Ectodermal cell (in vitro differentiated cells): ENCODE measurements around the gene TRNP1.

ENCODE experiments used
- H3K27ac ChIP-seq: 2 replicates; pipeline ENCODE4 v1.7.0; 2013; ENCODE audit warnings: mild to moderate bottlenecking, low read depth, low read length; ENCODE audit not compliant: insufficient read depth, poor library complexity, severe bottlenecking
- H3K27me3 ChIP-seq: 2 replicates; pipeline ENCODE4 v1.7.0; 2013; ENCODE audit warnings: mild to moderate bottlenecking, low read length; ENCODE audit not compliant: insufficient read depth, control insufficient read depth, poor library complexity, severe bottlenecking
- H3K36me3 ChIP-seq: one replicate; pipeline ENCODE4 v1.7.0; 2013; ENCODE audit warnings: low read length; ENCODE audit not compliant: control insufficient read depth, insufficient read depth
- H3K4me1 ChIP-seq: one replicate; pipeline ENCODE4 v1.7.0; 2013; ENCODE audit warnings: low read length; ENCODE audit not compliant: control insufficient read depth, insufficient read depth
- H3K4me3 ChIP-seq: 2 replicates; pipeline ENCODE4 v1.7.0; 2013; ENCODE audit warnings: low read depth, low read length, control low read depth; ENCODE audit not compliant: insufficient read depth
- H3K9me3 ChIP-seq: 2 replicates; pipeline ENCODE4 v1.7.0; 2013; ENCODE audit warnings: mild to moderate bottlenecking, low read length, moderate library complexity; ENCODE audit not compliant: control insufficient read depth
- WGBS, 2 experiments: methylation state at CpG; one replicate each; pipeline ENCODE4 v1.1.7; 2013; ENCODE audit warnings: missing lambda C conversion rate in 2 of 2; 5-methylcytosine and 5-hydroxymethylcytosine counted together

Gene TRNP1

GRCh38 chr1:27000817-27001460, 7.4 kb downstream of the TRNP1 start:
- no peak overlapping the region for H3K4me3 ChIP-seq
- peaks cover 6% of the 10 kb centered on the region for H3K36me3 ChIP-seq
- peaks cover 57% of the 10 kb centered on the region for H3K4me1 ChIP-seq
- peak overlapping the region; percentile 90 for H3K27ac ChIP-seq
- H3K27me3 ChIP-seq, result peaks cover 10% of the 10 kb centered on the region
- no peaks in the 10 kb centered on the region for H3K9me3 ChIP-seq
- 93 to 94% methylated on average over 8 of the region's 8 CpGs for WGBS, 2 experiments

GRCh38 chr1:27001570-27002360, 8.3 kb downstream of the TRNP1 start:
- H3K9me3 ChIP-seq, result no peaks in the 10 kb centered on the region
- peaks cover 6% of the 10 kb centered on the region for H3K36me3 ChIP-seq
- 71 to 73% methylated on average over 13 of the region's 13 CpGs for WGBS, 2 experiments
- peaks cover 2% of the 10 kb centered on the region for H3K27me3 ChIP-seq
- peaks cover 57% of the 10 kb centered on the region for H3K4me1 ChIP-seq
- H3K4me3 ChIP-seq, result no peak overlapping the region
- H3K27ac ChIP-seq, result peak overlapping the region; percentile 90

GRCh38 chr1:27003745-27004470, 10.4 kb downstream of the TRNP1 start:
- WGBS, 2 experiments, result 82 to 83% methylated on average over 7 of the region's 7 CpGs
- Histone ChIP-seq H3K4me3 (no peak overlapping the region), H3K27me3 (no peaks in the 10 kb centered on the region), H3K9me3 (no peaks in the 10 kb centered on the region), H3K27ac (no peak overlapping the region), H3K4me1 (peaks cover 50% of the 10 kb centered on the region), H3K36me3 (peaks cover 6% of the 10 kb centered on the region)

GRCh38 chr1:27004471-27005165, 11.1 kb downstream of the TRNP1 start:
- WGBS, 2 experiments, result 64 to 69% methylated on average over 10 of the region's 10 CpGs
- peaks cover 6% of the 10 kb centered on the region for H3K36me3 ChIP-seq
- H3K27ac ChIP-seq, result no peak overlapping the region
- H3K4me3 ChIP-seq, result no peak overlapping the region
- H3K9me3 ChIP-seq, result no peaks in the 10 kb centered on the region
- H3K4me1 ChIP-seq, result peaks cover 47% of the 10 kb centered on the region
- no peaks in the 10 kb centered on the region for H3K27me3 ChIP-seq

GRCh38 chr1:27005166-27005530, 11.7 kb downstream of the TRNP1 start:
- Histone ChIP-seq H3K4me1 (peaks cover 47% of the 10 kb centered on the region), H3K27me3 (no peaks in the 10 kb centered on the region), H3K27ac (no peak overlapping the region), H3K4me3 (no peak overlapping the region), H3K36me3 (peaks cover 6% of the 10 kb centered on the region), H3K9me3 (no peaks in the 10 kb centered on the region)
- 85% methylated on average over 3 of the region's 3 CpGs for WGBS, 2 experiments

- Histone ChIP-seq H3K27me3 (no peaks in the 10 kb centered on the region), H3K4me3 (no peak overlapping the region), H3K36me3 (peaks cover 6% of the 10 kb centered on the region), H3K4me1 (peaks cover 49% of the 10 kb centered on the region), H3K9me3 (no peaks in the 10 kb centered on the region), H3K27ac (no peak overlapping the region)
- WGBS, 2 experiments, result 95 to 96% methylated on average over 48 of the region's 48 CpGs
Measured at GRCh38 chr1:27005648-27006496, 12.4 kb downstream of the TRNP1 start.

GRCh38 chr1:27006683-27007082, 13.2 kb downstream of the TRNP1 start:
- peaks cover 2% of the 10 kb centered on the region for H3K27me3 ChIP-seq
- H3K4me1 ChIP-seq, result peaks cover 48% of the 10 kb centered on the region
- H3K36me3 ChIP-seq, result peaks cover 6% of the 10 kb centered on the region
- H3K27ac ChIP-seq, result no peak overlapping the region
- no peaks in the 10 kb centered on the region for H3K9me3 ChIP-seq
- H3K4me3 ChIP-seq, result no peak overlapping the region
- 74 to 76% methylated on average over 12 to 13 of the region's 13 CpGs for WGBS, 2 experiments

- peaks cover 6% of the 10 kb centered on the region for H3K36me3 ChIP-seq
- peaks cover 11% of the 10 kb centered on the region for H3K27me3 ChIP-seq
- no peak overlapping the region for H3K27ac ChIP-seq
- H3K9me3 ChIP-seq, result no peaks in the 10 kb centered on the region
- peaks cover 48% of the 10 kb centered on the region for H3K4me1 ChIP-seq
- 43 to 44% methylated on average over 9 of the region's 9 CpGs for WGBS, 2 experiments
- no peak overlapping the region for H3K4me3 ChIP-seq
Measured at GRCh38 chr1:27007909-27008582, 14.6 kb downstream of the TRNP1 start.

GRCh38 chr1:27009601-27010197, 16.2 kb downstream of the TRNP1 start:
- H3K27me3 ChIP-seq, result peaks cover 11% of the 10 kb centered on the region
- WGBS, 2 experiments, result 59 to 61% methylated on average over 6 of the region's 6 CpGs
- H3K36me3 ChIP-seq, result peaks cover 6% of the 10 kb centered on the region
- H3K27ac ChIP-seq, result no peak overlapping the region
- H3K4me3 ChIP-seq, result no peak overlapping the region
- no peaks in the 10 kb centered on the region for H3K9me3 ChIP-seq
- H3K4me1 ChIP-seq, result peaks cover 37% of the 10 kb centered on the region
